ENCODE measurements around the gene CHRNA1.

Gene CHRNA1

DNA sequence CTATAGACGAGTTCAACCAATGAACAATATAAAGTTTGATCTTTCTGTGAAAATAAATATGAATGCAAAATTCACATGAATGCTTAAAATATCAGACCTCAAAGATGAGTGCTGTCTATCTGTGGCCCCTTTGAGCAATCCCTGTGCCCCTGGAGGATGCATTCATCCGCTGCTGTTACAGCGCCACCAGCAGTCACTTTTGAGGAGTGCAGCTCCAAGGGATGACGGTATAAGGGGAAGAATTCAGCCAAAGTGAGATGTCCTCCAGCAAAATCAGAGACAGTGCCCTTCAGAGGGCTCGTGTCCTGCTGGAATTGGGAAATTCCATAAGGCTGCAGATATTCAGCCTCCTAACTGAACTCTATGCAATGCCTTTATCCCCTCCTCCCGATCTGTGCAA lies 12.0 kb upstream of the CHRNA1 start:
- Mint-ChIP-seq H3K36me3 (no peaks in the 10 kb centered on the region), H3K27ac (no peak overlapping the region), H3K9me3 (no peaks in the 10 kb centered on the region), H3K4me3 (no peak overlapping the region), H3K4me1 (peaks cover 29% of the 10 kb centered on the region)
- no peak for DNase-seq (ENCODE audit: low spot score in 2 of 2)
- no peak for ATAC-seq

DNA sequence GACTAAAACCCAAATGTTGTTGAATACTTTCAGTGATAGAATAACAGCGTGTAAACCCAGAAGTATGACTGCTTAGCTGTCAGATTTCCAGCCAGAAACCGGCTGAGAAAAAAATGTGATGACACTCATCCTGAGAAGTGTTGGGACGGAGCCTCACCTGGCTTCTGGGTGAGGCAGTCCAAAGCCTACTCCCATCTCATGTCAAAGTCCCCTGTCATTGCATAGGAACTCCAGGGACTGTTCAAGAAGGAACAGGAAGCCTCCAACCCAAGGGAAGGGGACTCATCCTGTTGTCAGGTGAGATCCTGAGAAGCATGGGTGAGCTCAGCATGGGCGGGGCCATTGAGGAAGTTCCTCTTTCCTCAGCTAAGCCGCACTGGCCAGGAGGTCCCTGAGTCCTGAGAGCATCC lies 11.3 kb upstream of the CHRNA1 start:
- DNase-seq (ENCODE audit: low spot score in 2 of 2) (no peak), ATAC-seq (no peak)
- H3K4me3 Mint-ChIP-seq: no peak overlapping the region
- peaks cover 29% of the 10 kb centered on the region for H3K4me1 Mint-ChIP-seq
- H3K27ac Mint-ChIP-seq: no peak overlapping the region
- H3K9me3 Mint-ChIP-seq: no peaks in the 10 kb centered on the region
- H3K36me3 Mint-ChIP-seq: no peaks in the 10 kb centered on the region

DNA sequence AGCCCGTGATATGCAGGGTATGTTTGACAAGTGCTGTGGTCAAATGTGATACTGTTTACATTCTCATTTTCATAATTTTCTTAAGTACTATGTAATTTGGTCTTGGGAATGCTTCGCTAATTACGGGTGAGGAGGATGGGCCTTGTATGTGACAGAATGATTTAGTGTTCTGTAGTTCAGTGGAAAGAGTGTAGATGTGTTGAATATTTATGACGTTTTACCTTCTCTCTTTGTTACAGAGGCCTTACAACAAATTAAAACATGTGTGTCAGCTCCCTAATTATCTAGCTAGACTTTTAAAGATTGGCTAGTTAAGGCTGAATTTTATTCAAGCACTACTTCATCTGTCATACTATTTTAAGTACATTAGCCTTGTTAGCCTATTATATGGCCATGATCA lies 10.6 kb upstream of the CHRNA1 start:
- H3K4me3 Mint-ChIP-seq: no peak overlapping the region
- no peak overlapping the region for H3K27ac Mint-ChIP-seq
- no peaks in the 10 kb centered on the region for H3K9me3 Mint-ChIP-seq
- ATAC-seq (no peak), DNase-seq (ENCODE audit: low spot score in 2 of 2) (no peak)
- peaks cover 29% of the 10 kb centered on the region for H3K4me1 Mint-ChIP-seq
- no peaks in the 10 kb centered on the region for H3K36me3 Mint-ChIP-seq

DNA sequence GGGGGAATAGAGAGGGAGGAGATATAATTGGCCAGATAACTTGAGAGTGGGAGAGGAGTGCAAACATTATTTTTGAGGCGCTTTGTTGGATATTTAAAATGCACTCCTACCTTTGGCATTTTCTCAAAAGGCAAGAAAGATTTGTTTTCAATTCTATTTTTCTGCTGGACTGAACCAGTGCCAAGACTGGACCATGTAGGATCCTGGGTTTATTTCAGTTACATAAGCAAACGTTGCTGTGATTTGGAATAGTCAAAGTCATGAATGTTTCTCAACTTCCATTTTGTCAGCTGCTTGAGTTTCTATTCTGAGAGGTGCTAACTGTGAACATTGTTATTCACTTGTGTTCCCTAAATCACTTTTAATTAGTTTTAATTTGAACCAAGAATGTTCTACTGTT lies 8.9 kb upstream of the CHRNA1 start:
- Mint-ChIP-seq H3K9me3 (no peaks in the 10 kb centered on the region), H3K4me3 (no peak overlapping the region), H3K4me1 (peaks cover 17% of the 10 kb centered on the region), H3K27ac (no peak overlapping the region), H3K36me3 (no peaks in the 10 kb centered on the region)
- DNase-seq (ENCODE audit: low spot score in 2 of 2) (no peak), ATAC-seq (no peak)

DNA sequence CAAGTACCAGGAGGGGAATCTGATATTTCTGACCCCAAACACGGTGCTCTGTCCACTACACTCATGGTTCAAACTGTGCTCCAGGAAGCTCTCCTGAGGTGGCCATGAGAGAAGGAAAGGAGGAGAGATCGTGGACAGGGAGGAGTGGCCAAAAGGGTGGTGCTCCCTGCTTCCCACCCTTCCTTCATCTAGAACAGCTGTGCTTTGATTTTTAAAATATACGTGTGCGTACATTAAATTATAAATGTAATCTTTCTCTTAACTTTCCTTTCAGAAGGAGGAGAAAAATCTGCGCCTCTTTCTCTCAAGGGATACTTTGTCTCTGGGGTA lies 8.2 kb upstream of the CHRNA1 start:
- Mint-ChIP-seq H3K4me3 (no peak overlapping the region), H3K27ac (no peak overlapping the region), H3K4me1 (peaks cover 9% of the 10 kb centered on the region), H3K36me3 (no peaks in the 10 kb centered on the region), H3K9me3 (no peaks in the 10 kb centered on the region)
- DNase-seq (ENCODE audit: low spot score in 2 of 2): no peak
- ATAC-seq: no peak

DNA sequence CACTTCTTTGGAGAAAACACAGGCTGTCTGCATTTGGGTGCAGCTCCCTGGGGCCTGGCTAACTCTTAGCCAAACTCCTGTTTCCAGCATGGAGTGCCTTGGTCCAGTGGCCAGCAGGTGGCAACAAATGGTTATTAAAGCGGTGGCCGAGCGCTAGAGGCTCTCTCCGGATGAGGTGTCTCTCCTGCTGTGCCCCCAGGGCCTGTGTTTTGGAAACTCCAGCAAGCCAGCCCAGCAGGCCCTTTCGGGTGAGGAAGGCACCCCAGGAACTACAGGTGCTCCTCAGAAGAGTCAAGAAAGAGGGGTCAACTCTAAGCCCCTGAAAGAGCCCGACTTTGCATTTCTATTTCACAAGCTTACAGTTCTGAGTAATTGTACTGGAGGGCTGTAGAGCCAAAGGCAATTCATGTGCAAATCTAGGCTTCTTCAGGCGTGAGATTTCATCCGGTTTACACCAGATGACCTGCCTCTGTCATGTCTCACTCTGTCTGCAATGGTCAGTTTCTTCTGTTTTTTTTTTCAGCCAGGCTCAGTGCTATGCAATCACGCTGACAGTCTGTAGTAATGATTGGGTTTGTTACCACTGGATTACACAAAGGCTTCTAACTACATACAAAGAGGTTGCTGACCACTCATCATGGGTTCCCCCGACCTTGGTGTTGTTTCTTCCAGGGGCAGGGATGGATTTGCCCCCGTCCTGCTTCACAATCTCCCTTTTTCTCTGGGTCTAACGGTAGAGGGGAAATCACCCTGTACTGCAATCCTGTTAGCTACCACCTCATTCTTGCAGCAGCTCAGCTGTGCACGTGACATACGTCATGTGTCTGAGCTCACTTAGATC lies 7.6 kb upstream of the CHRNA1 start:
- H3K4me3 Mint-ChIP-seq: no peak overlapping the region
- H3K36me3 Mint-ChIP-seq: no peaks in the 10 kb centered on the region
- no peak overlapping the region for H3K27ac Mint-ChIP-seq
- peak; percentile 86 for ATAC-seq
- DNase-seq (ENCODE audit: low spot score in 2 of 2): peak in 1 of 2 donors; percentile 72
- H3K9me3 Mint-ChIP-seq: no peaks in the 10 kb centered on the region
- peaks cover 5% of the 10 kb centered on the region for H3K4me1 Mint-ChIP-seq

DNA sequence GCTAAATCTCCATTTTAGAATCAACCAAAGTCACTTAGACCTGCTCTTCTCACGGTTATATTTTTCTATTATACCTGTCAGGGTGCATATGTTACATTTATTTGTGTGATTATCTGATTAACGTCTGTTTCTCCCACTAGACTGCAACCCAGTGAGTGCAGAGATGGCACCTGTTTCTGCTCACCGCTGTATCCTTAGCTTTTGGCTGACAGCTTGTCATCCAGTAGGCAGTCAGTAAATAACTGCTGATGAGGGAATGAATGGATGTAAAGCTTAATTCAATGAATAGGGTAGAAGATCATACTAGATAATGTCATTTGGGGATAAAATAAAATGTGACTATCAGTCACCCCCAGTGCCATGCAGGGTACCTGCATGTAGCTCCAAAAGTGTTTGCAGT lies 6.9 kb upstream of the CHRNA1 start:
- H3K4me3 Mint-ChIP-seq: no peak overlapping the region

DNA sequence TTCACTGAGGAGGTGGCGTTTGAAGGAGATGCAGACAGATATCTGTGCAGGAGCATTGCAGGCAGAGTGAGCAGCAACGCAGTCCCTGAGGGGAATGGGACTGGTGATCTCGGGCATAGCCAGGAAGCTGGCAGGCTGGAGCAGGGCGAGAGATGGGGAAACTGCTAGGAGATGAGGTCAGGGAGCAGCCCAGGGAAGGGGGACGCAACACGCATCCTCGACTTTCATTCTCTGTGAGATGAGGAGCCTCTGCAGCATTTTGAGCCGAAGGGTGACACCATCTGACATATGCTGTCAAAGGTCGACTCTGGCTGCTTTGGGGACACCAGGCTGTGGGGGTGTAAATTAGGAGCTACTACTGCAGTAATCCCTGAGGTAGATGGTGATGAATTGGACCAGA lies 4.3 kb upstream of the CHRNA1 start:
- Mint-ChIP-seq H3K4me1 (no peaks in the 10 kb centered on the region), H3K36me3 (no peaks in the 10 kb centered on the region), H3K4me3 (no peak overlapping the region), H3K27ac (no peak overlapping the region), H3K9me3 (no peaks in the 10 kb centered on the region)
- DNase-seq (ENCODE audit: low spot score in 2 of 2) (no peak), ATAC-seq (no peak)

More for the DNA sequence above, 6.9 kb upstream of the CHRNA1 start:
- Mint-ChIP-seq H3K4me1 (peaks cover 4% of the 10 kb centered on the region), H3K27ac (no peak overlapping the region), H3K36me3 (no peaks in the 10 kb centered on the region), H3K9me3 (no peaks in the 10 kb centered on the region)
- ATAC-seq (no peak), DNase-seq (ENCODE audit: low spot score in 2 of 2) (no peak)

DNA sequence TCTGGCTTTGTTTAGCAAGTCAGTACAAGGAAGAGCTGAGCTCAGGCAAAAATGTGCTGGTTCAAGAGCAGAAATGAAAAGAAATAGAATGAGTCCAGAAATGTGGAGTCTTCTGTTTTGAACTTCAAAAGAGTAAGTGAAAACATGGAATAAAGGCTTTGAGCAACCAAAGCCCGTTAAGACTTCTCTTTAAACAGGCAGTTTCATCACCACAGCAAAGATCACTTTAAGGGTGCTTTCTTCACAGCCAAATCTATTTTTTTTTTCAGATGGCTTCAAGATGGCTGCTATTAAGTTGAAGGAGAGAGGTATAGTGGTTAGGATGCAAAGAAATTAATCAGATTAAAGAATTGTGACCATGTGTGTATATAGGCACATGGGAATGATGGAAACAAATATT lies 2.0 kb upstream of the CHRNA1 start:
- Mint-ChIP-seq H3K27ac (no peak overlapping the region), H3K36me3 (no peaks in the 10 kb centered on the region), H3K9me3 (no peaks in the 10 kb centered on the region), H3K4me3 (no peak overlapping the region), H3K4me1 (no peaks in the 10 kb centered on the region)
- DNase-seq (ENCODE audit: low spot score in 2 of 2) (no peak), ATAC-seq (no peak)

DNA sequence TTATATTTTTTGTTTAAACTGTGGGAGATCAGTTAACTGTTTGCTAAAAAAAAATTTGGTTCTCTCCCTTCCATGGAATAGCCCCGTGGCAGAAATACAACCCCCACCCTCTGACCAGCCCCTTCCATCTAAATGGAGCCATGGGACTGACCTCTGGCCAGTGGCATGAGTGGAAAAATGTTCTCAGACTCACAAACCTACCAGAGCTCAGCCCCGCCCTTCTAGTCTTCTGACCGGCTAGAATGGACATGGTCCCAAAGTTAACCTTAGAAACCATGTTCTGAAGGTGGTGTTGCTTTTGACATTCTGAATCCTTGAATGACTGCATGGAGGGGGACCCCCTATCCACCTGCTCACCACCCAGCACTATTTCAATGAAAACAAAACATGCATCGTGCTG lies 1.3 kb upstream of the CHRNA1 start:
- no peak for DNase-seq (ENCODE audit: low spot score in 2 of 2)
- no peaks in the 10 kb centered on the region for H3K4me1 Mint-ChIP-seq
- no peaks in the 10 kb centered on the region for H3K9me3 Mint-ChIP-seq
- no peak overlapping the region for H3K27ac Mint-ChIP-seq
- no peak for ATAC-seq
- no peak overlapping the region for H3K4me3 Mint-ChIP-seq
- H3K36me3 Mint-ChIP-seq: no peaks in the 10 kb centered on the region

DNA sequence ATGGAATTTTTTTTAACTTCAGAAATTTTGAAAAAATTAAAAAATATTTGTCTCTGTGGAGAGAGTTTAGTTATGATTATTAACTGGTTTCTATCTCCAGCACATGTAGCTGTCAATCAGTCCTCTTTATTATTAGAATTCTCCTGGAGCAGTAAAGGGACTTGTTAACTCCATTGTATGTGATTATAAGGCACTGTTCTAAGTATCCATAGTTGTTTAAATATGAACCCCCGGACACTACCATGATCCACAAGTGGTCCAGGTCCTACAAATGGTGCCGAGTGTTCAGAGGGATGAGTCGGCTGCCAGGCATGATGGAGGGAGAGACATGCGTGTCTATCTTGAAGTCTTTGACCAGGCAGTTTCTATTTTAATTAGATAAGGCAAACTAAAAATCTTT lies 492 bp downstream of the CHRNA1 start:
- no peak for ATAC-seq
- Mint-ChIP-seq H3K27ac (no peak overlapping the region), H3K4me1 (no peaks in the 10 kb centered on the region), H3K4me3 (no peak overlapping the region), H3K36me3 (no peaks in the 10 kb centered on the region), H3K9me3 (no peaks in the 10 kb centered on the region)
- no peak for DNase-seq (ENCODE audit: low spot score in 2 of 2)

DNA sequence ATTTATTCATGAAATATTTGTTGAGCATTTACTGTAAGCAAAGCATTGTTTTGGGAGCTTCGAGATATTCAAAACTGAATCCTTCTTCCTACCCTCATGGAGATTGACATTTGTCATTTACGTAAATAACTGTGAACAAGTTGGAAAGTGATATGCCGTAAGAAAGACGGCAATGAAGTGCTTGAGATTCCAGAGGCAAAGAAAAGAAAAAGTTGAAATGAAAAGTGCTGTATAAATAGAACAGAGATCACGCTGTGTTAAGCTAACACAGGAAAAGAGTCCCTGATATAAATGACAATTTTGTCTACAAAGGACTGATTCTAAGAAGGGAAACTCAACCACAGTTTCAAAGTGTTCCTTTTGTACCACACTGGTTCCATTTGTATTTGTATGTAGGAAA lies 1.8 kb downstream of the CHRNA1 start:
- ATAC-seq (no peak), DNase-seq (ENCODE audit: low spot score in 2 of 2) (no peak)
- no peaks in the 10 kb centered on the region for H3K36me3 Mint-ChIP-seq
- no peaks in the 10 kb centered on the region for H3K4me1 Mint-ChIP-seq
- H3K9me3 Mint-ChIP-seq: no peaks in the 10 kb centered on the region
- no peak overlapping the region for H3K4me3 Mint-ChIP-seq
- no peak overlapping the region for H3K27ac Mint-ChIP-seq

DNA sequence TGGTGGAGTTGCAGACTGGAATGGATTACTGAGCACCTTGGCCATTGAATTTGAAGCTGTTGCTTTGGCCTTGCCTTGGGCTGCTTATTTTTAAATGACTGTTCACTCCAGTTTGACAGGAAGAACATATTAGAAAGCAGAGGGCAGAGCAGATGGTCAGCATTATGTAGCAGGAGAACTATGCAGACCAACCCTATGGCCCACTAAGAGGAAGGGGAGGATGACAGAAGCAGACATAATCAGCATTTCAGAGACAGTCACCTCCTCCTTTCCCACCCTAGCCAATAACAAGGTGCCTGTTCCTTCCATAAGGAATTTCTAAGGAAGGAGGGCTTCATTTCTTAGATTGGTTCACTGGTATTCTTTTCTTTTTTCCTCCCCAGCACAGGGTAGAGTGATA lies 2.4 kb downstream of the CHRNA1 start:
- Mint-ChIP-seq H3K9me3 (no peaks in the 10 kb centered on the region), H3K36me3 (no peaks in the 10 kb centered on the region), H3K4me3 (no peak overlapping the region), H3K27ac (peak overlapping the region; percentile 17), H3K4me1 (no peaks in the 10 kb centered on the region)
- DNase-seq (ENCODE audit: low spot score in 2 of 2) (no peak), ATAC-seq (no peak)

DNA sequence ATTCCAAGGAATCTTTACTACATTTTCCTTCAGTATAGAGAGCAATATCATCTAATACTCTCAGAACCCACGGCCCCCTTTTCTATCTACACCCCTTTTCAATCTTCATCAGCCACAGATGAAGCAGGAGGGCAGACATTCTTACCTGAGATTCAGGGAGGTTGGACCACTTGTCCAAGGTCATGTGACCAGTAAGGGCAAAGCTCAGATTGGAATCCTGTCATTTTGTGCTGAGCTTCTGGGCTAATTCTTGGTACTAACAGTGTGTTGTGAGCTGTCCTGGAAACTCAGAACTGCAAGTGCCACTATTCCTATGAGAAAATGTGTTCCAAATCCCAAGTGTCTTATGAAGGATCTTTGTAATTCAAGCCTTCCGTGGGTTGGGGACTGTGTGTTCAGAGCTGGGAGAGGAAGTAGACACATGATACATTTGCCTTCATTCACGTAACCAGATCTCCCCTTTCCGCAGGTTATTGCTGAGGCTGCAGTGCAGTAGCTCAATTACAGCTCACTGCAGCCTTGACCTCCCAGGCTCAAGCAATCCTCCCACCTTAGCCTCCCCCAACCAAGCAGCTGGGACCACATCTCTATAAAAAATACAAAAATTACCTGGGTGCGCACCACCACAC lies 3.3 kb downstream of the CHRNA1 start:
- no peak overlapping the region for H3K4me3 Mint-ChIP-seq
- ATAC-seq: no peak
- no peaks in the 10 kb centered on the region for H3K36me3 Mint-ChIP-seq
- no peak overlapping the region for H3K27ac Mint-ChIP-seq
- no peak for DNase-seq (ENCODE audit: low spot score in 2 of 2)
- H3K9me3 Mint-ChIP-seq: no peaks in the 10 kb centered on the region
- H3K4me1 Mint-ChIP-seq: no peaks in the 10 kb centered on the region

DNA sequence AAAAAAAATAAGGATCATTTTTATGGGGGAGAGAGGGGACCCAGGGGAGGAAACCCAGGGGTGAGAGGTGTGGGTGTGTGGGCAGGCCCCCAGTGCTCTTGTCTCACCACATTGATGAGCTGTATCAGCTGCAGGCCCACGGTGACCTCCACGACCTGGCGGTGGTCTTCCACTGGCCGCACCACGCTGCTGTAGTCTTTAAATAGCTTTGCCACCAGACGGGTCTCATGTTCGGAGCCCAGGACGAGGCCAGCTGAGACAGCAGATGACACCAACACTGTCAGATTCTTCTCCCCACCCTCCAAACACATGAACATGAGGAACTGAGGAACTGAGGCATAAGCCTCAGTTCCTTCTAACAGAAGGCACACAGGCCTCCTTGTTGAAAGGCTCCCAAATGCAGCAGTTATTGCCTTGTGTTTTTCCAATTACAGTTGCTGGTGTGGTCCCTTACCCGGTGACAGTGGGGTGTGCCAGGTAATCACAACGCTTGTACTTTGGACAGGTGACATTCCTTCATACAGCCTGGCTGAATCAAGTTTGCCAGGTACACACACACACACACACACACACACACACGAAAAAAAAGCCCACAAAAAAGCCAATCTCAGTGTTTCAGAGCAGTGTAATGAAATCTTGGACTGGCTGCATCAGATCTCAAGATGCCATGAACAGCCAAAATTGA lies 4.7 kb downstream of the CHRNA1 start:
- Mint-ChIP-seq H3K36me3 (no peaks in the 10 kb centered on the region), H3K4me3 (no peak overlapping the region), H3K27ac (no peak overlapping the region), H3K9me3 (no peaks in the 10 kb centered on the region), H3K4me1 (no peaks in the 10 kb centered on the region)
- ATAC-seq (no peak), DNase-seq (ENCODE audit: low spot score in 2 of 2) (no peak)

DNA sequence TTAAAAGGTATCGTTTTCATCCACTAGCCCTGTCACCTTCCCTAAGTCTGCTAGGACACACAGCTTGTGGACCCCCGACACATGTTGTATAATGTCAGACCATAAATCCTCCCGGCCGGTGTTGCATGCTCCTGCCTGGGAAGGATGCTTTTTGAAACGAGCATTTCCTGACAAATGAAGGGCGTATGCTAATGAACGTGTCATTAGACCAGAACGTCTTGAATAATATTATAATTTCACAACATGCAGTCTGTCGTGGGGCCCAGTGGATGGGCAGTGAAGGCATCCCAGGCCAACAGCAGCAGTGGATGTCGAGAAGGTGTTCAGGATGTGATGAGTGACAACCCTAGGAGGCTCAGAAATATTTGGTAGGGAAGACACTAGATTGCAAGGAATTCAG lies 7.5 kb downstream of the CHRNA1 start:
- ATAC-seq: no peak

More for the DNA sequence above, 7.5 kb downstream of the CHRNA1 start:
- no peak for DNase-seq (ENCODE audit: low spot score in 2 of 2)
- H3K4me3 Mint-ChIP-seq: no peak overlapping the region
- peaks cover 10% of the 10 kb centered on the region for H3K36me3 Mint-ChIP-seq
- no peak overlapping the region for H3K27ac Mint-ChIP-seq
- H3K9me3 Mint-ChIP-seq: no peaks in the 10 kb centered on the region
- H3K4me1 Mint-ChIP-seq: peaks cover 16% of the 10 kb centered on the region

All from stimulated activated effector memory CD8-positive, alpha-beta T cell treated with anti-CD3 and anti-CD28 coated beads, Interleukin-12 subunit alpha, Interleukin-12 subunit beta, amount 100 ng/mL, for 72 hours (primary cell).